Right renal pelvis (tissue), 4 donors: ENCODE results near the gene DCDC1. TPM values are rescaled to one million over a fixed set of nuclear protein-coding genes. Genes with fewer than 3 reads are reported as not detected.
"Not testable (repeated sequence)": the region's sequence is repeated elsewhere in the genome, so short reads cannot be mapped to it uniquely, and the experiment has no call there.

Experiments
- DNase-seq, 4 donors: peaks; one replicate each; pipeline ENCODE4 v3.0.0-alpha.2; 2013; ENCODE audit warnings: low read depth in 4 of 4, low spot score in 3 of 4, missing footprints in 1 of 4
- polyA plus RNA-seq, 4 donors: library from polyadenylated mRNA; unstranded; fragments of 120-200 nt; gene quantifications; one replicate each; pipeline ENCODE4 v1.2.1, GENCODE V29; 2013; ENCODE audit not compliant: insufficient read length in 4 of 4

DCDC1 gene
- polyA plus RNA-seq, 4 donors, result 3.4 to 5.7 (median 5.0) TPM

- no peak for DNase-seq
Observed at GRCh38 chr11:31337806-31338205, 31.7 kb downstream of the DCDC1 start.

- no peak for DNase-seq
Observed at GRCh38 chr11:31328697-31329096, 40.8 kb downstream of the DCDC1 start.

GRCh38 chr11:31327417-31327816, 42.1 kb downstream of the DCDC1 start:
- DNase-seq, result no peak

- DNase-seq, result no peak
Observed at GRCh38 chr11:31326470-31327148, 42.9 kb downstream of the DCDC1 start.

GRCh38 chr11:31325160-31325559, 44.4 kb downstream of the DCDC1 start:
- DNase-seq, result no peak

GRCh38 chr11:31323145-31323544, 46.4 kb downstream of the DCDC1 start:
- DNase-seq, result no peak

GRCh38 chr11:31321494-31321893, 48.0 kb downstream of the DCDC1 start:
- not testable (repeated sequence) for DNase-seq

- no peak for DNase-seq
Observed at GRCh38 chr11:31303644-31304180, 65.8 kb downstream of the DCDC1 start.

- no peak for DNase-seq
Observed at GRCh38 chr11:31301549-31302510, 67.7 kb downstream of the DCDC1 start.

GRCh38 chr11:31295308-31295707, 74.2 kb downstream of the DCDC1 start:
- DNase-seq, result no peak

- DNase-seq, result not testable (repeated sequence)
Observed at GRCh38 chr11:31273527-31273926, 96.0 kb downstream of the DCDC1 start.

GRCh38 chr11:31267720-31268119, 101.8 kb downstream of the DCDC1 start:
- DNase-seq, result no peak

GRCh38 chr11:31264834-31265233, 104.7 kb downstream of the DCDC1 start:
- no peak for DNase-seq

GRCh38 chr11:31262761-31263160, 106.8 kb downstream of the DCDC1 start:
- no peak for DNase-seq

- DNase-seq, result no peak
Observed at GRCh38 chr11:31259797-31260196, 109.7 kb downstream of the DCDC1 start.

- DNase-seq, result no peak
Observed at GRCh38 chr11:31254415-31254814, 115.1 kb downstream of the DCDC1 start.

GRCh38 chr11:31248768-31249167, 120.8 kb downstream of the DCDC1 start:
- no peak for DNase-seq

- no peak for DNase-seq
Observed at GRCh38 chr11:31247321-31247720, 122.2 kb downstream of the DCDC1 start.

GRCh38 chr11:31246451-31247165, 122.9 kb downstream of the DCDC1 start:
- DNase-seq, result no peak

GRCh38 chr11:31243706-31244105, 125.8 kb downstream of the DCDC1 start:
- no peak for DNase-seq
